CD4-positive, alpha-beta T cell treated with Interleukin-6 for 4 hours (primary cell): ENCODE results near the gene ZNF778.
"Not testable (repeated sequence)": the region's sequence is repeated elsewhere in the genome, so short reads cannot be mapped to it uniquely, and the experiment has no call there.

Source experiments
- DNase-seq: peaks from one replicate; pipeline ENCODE4 v3.0.0-alpha.2; 2020; ENCODE audit warnings: mixed read lengths

ZNF778 gene

DNA sequence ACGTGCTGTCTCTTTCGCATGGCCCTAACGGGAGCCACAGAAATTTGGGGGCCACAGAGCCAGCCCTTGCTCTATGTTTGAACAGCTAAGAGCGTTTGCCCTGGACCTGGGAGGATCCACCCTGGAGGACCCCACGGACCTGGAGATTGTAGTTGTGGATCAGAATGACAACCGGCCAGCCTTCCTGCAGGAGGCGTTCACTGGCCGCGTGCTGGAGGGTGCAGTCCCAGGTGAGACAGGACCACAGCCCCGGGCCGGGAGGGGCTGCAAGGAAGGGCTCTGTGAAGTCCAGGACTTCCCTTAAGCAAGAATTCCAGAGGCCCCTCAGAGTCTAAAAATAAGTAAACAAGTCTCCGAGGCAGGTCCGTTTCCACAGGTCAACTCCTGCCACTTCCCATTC is 34.0 kb upstream of the ZNF778 start:
- no peak for DNase-seq

DNA sequence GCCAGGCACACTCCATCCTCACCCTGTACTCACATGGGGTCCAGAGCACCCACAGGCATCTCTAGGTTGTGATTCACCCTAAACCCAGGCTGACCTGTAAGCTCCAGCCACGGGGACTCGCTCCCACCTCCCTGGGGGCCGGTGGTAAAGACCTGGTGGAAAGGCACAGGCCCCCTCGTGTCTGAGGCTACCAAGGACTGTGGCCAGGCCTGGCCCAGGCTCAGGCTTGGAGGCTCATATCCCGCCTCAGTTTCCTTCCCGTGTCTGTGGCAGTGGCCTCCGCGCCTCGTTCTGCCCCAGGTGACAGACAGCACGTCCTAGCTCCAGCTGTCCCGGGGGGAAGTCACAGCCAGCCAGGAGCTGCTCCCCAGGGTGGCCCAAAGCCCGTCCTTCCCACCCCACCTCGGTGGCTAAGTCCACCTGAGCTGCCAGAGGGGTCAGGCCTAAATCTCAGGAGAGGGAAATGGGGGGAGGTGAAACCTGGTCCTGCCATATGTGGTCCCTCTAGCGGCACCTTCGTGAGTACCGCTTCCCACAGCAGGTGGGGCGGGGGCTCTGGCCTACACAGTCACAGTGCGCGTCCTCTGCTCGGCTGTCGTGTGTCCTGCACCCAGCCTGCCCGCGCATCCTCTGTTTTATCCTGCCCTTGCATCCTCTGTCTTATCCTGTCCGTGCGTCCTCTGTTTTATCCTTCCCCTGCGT is 33.4 kb upstream of the ZNF778 start:
- no peak for DNase-seq

DNA sequence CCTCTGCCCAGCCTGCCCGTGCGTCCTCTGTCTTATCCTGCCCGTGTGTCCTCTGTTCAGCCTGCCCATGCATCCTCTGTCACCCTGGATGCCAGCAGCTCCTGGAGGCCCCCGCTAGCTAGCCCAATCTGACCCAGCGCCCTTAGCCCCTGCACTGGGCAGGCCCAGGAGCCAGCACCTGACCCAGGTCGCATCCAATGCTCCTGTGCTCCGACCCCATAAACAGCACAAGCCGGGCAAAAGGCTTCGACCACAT is 32.9 kb upstream of the ZNF778 start:
- no peak for DNase-seq

DNA sequence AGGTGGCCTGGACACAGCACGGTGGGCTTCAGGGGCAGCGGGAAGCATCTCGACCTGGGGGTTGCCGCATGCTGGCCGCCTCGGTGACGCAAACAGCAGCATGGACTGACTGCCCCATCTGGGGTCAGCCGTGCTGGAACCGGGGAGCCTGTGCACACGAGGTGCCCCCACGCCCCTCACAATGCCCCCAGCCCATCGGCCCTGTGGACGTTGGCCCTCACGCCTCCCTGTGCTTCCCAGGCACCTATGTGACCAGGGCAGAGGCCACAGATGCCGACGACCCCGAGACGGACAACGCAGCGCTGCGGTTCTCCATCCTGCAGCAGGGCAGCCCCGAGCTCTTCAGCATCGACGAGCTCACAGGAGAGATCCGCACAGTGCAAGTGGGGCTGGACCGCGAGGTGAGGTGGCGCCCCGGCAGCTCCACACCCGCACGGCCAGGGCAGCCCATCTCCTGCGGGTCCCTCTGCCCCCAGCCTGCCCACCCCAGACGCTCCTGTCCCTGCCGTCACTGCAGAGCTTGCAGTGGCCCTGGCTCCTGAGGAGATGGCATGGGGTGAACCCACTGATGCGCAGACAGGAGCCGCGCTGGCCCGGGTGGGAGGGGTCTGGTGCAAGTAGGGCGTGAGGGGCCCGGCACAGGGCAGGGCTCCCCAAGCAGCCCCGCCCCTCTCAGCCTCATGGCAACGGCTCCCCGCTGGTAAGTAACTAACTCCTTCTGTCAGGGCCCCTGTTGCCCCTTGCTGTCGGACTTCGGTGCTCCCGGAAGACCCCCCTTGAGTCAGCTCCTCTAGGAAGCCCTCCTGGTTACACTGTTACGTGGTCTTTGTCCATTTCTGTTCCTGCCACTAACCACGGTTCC is 32.3 kb upstream of the ZNF778 start:
- no peak for DNase-seq

DNA sequence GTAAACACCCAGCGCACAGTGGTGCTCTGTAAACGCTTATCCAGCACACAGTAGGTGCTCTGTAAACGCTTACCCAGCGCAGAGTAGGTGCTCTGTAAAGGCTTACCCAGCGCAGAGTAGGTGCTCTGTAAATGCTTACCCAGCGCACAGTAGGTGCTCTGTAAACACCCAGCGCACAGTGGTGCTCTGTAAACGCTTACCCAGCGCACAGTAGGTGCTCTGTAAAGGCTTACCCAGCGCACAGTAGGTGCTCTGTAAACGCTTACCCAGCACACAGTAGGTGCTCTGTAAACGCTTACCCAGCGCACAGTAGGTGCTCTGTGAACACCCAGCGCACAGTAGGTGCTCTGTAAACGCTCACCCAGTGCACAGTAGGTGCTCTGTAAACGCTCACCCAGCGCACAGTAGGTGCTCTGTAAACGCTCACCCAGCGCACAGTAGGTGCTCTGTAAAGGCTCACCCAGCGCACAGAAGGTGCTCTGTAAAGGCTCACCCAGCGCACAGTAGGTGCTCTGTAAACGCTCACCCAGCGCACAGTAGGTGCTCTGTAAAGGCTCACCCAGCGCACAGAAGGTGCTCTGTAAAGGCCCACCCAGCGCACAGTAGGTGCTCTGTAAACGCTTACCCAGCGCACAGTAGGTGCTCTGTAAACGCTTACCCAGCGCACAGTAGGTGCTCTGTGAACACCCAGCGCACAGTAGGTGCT is 31.5 kb upstream of the ZNF778 start:
- not testable (repeated sequence) for DNase-seq

DNA sequence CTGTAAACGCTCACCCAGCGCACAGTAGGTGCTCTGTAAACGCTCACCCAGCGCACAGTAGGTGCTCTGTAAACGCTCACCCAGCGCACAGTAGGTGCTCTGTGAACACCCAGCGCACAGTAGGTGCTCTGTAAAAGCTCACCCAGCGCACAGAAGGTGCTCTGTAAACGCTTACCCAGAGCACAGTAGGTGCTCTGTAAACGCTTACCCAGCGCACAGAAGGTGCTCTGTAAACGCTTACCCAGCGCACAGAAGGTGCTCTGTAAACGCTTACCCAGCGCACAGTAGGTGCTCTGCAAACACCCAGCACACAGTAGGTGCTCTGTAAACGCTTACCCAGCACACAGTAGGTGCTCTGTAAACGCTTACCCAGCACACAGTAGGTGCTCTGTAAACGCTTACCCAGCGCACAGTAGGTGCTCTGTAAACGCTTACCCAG is 30.9 kb upstream of the ZNF778 start:
- DNase-seq, result not testable (repeated sequence)

DNA sequence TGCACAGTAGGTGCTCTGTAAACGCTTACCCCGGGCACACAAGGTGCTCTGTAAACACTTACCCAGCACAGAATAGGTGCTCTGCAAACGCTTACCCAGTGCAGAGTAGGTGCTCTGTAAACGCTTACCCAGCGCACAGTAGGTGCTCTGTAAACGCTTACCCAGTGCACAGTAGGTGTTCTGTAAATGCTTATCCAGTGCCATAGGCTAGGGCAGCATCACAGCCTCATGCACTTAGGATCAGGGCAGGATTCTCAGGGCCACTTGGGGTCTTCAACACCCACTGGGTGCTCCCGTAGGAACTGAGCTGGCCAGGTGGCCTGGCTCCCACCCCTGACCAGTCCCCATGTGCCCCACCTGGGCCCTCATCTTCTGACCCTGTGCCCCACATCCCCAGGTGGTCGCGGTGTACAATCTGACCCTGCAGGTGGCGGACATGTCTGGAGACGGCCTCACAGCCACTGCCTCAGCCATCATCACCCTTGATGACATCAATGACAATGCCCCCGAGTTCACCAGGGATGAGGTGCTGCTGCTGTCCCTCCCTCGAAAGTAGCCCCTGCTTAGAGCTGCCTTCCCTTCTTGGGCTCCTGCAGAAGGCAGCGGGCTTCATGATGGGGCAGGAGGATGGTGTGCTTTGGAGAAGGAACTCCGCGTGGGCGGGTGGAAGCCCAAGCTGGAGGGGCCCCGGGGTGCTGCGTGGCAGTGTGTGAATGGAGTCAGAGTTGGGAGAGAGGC is 30.3 kb upstream of the ZNF778 start:
- DNase-seq, result no peak

DNA sequence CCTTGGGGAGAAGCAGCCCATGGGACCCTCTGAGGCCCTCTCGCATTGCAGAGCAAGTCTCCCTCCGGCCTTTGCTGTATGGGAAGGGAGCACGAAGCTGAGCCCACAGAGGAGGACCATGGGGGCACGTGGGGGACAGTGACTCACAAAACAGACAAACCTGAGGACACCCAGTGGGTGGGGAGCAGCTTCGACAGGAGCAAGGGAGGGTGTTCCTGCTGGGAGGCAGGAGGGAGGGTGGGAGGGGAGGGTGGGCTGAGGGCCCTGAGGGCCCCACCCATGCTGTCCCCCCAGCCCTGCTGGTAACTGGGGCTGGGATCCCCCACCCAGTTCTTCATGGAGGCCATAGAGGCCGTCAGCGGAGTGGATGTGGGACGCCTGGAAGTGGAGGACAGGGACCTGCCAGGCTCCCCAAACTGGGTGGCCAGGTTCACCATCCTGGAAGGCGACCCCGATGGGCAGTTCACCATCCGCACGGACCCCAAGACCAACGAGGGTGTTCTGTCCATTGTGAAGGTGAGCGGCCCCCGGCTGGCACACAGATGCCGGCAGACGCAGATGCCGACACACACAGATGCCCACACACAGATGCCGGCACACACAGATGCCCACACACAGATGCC is 29.6 kb upstream of the ZNF778 start:
- DNase-seq, result no peak

DNA sequence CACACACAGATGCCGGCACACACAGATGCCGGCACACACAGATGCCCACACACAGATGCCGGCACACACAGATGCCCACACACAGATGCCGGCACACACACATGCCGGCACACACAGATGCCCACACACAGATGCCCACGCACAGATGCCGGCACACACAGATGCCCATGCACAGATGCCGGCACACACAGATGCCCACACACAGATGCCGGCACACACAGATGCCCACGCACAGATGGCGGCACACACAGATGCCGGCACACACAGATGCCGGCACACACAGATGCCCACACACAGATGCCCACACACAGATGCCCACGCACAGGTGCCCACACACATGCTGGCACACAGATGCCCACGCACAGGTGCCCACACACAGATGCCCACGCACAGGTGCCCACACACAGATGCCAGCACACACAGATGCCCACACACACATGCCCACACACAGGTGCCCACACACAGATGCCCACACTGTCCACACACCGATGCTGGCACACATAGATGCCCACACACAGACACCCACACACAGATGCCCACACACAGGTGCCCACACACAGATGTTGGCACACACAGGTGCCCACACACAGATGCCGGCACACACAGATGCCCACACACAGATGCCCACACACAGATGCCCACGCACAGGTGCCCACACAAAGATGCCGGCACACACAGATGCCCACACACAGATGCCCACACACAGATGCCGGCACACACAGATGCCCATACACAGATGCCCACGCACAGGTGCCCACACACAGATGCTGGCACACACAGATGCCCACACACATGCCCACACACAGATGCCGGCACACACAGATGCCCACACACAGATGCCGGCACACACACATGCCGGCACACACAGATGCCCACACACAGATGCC is 28.8 kb upstream of the ZNF778 start:
- DNase-seq, result not testable (repeated sequence)

DNA sequence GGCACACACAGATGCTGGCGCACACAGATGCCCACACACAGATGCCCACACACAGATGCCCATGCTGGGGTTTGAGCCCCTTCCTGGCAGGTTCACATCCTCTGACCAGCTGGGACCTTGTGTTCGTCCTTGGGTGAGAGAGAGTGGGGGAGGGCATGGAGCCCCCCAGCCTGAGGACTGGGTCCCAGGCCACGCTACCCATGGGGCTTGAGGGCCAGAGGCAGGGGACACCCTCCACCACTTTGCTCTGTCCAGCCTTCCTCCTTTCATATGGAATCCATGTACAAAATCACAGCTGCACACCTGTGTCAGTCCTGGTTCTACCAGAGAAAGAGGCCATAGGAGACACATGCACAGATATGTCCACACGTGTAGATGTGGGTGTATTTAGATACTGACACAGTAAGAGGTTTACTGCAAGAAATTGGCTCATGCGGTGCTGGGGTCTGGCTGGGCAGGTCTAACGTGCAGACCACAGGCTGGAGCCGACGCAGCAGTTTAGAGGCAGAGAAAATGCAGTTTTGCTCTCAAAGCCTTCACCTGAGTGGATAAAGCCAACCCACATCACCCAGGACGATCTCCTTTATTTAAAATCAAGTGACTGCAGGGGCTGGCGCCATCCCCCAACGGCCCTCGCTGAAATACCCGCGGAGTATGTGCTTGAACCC is 28.0 kb upstream of the ZNF778 start:
- DNase-seq, result no peak

DNA sequence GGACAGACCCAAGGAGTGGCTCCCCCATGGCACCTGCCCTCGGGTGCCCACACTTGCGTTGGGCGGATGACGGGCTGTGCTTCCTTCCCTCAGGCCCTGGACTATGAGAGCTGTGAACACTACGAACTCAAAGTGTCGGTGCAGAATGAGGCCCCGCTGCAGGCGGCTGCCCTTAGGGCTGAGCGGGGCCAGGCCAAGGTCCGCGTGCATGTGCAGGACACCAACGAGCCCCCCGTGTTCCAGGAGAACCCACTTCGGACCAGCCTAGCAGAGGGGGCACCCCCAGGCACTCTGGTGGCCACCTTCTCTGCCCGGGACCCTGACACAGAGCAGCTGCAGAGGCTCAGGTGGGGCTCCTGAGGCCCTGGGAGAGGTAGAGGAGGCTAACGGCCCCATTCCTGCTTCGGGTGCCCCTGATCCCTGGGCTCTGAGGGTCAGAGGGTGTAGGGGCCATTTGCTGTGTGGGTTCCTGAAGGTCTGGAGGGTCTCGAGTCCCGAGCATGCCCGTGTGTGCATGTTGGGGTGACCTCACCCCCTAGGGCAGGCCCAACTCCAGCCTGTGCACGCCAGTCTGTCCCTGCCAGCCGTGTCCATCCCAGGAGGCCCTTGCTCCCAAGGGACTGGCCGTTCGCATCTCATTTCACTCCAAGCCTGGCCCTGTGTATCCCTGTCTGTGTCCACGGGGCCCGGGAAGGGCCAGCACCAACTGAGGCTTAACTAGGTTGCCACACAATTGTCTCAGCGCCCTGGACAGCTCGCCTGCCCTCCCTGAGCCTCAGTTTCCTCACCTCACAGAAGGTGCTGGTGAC is 27.1 kb upstream of the ZNF778 start:
- no peak for DNase-seq

DNA sequence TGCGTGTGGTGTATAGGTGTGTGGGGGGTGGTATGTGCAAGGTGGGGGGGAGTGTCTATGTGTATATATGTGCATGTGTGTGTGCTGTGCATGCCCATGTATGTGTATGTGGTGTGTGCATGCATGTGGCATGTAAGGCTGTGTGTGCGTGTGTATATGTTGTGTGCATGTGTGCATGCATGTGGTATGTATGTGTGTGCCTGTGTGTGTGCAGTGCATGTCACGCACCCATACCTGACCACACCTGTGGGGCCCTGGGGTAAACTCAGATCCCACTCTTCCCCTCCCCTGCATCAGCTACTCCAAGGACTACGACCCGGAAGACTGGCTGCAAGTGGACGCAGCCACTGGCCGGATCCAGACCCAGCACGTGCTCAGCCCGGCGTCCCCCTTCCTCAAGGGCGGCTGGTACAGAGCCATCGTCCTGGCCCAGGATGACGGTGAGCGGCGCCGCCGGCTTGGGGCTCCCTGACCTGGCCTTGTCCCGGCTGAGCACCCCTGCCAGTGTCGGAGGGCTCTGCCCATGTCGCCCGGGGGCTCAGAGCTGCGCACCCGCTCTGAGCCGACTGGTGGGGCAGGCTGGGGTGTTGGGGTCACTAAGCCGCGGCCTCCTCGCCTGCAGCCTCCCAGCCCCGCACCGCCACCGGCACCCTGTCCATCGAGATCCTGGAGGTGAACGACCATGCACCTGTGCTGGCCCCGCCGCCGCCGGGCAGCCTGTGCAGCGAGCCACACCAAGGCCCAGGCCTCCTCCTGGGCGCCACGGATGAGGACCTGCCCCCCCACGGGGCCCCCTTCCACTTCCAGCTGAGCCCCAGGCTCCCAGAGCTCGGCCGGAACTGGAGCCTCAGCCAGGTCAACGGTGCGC is 26.2 kb upstream of the ZNF778 start:
- DNase-seq, result no peak

DNA sequence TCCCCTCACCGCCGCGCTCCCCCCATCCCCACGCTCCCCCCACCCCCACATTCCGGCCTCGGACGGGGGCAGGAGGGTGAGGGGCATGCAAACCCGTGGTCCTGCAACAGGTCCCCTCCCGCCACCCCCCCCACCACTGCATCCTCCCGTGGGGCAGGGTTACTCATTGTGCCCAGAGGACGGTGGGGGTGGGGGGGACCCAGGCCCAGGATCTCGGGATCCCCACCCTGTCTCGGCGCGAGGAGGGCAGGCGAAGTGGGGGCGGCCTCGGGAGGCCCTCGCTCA is 25.7 kb upstream of the ZNF778 start:
- DNase-seq, result no peak

DNA sequence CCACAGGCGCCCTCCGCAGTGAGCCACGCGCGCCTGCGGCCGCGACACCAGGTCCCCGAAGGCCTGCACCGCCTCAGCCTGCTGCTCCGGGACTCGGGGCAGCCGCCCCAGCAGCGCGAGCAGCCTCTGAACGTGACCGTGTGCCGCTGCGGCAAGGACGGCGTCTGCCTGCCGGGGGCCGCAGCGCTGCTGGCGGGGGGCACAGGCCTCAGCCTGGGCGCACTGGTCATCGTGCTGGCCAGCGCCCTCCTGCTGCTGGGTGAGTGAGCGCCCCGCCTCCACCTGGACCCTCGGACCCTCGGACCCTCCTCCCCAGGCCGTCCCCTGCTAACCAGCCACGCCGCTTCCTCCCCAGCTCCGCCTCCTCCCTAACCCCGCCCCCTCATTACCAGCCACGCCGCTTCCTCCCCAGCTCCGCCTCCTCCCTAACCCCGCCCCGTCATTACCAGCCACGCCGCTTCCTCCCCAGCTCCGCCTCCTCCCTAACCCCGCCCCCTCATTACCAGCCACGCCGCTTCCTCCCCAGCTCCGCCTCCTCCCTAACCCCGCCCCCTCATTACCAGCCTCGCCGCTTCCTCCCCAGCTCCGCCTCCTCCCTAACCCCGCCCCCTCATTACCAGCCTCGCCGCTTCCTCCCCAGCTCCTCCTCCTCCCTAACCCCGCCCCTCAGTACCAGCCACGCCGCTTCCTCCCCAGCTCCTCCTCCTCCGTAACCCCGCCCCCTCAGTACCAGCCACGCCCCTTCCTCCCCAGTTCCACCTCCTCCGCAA is 25.1 kb upstream of the ZNF778 start:
- peak; percentile 83 for DNase-seq

DNA sequence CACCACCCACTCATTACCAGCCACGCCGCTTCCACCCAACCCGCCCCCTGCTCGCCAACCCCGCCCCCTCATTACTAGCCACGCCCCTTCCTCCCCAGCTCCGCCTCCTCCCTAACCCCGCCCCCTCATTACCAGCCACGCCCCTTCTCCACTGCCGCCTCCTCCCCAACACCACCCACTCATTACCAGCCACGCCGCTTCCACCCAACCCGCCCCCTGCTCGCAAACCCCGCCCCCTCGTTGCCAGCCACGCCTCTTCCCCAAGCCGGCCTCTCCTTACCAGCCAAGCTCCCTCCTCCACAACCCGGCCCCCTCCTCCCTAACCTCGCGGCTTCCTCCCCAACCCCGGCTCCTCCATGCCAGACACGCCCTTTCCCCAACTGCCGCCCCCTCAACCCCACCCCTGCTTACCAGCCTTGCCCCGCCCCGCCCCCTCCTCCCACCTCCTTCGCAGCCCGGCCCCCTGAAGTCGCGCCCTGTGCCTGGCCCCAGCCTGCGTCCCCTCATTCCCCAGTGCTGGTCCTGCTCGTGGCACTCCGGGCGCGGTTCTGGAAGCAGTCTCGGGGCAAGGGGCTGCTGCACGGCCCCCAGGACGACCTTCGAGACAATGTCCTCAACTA is 24.4 kb upstream of the ZNF778 start:
- peak; percentile 59 for DNase-seq

DNA sequence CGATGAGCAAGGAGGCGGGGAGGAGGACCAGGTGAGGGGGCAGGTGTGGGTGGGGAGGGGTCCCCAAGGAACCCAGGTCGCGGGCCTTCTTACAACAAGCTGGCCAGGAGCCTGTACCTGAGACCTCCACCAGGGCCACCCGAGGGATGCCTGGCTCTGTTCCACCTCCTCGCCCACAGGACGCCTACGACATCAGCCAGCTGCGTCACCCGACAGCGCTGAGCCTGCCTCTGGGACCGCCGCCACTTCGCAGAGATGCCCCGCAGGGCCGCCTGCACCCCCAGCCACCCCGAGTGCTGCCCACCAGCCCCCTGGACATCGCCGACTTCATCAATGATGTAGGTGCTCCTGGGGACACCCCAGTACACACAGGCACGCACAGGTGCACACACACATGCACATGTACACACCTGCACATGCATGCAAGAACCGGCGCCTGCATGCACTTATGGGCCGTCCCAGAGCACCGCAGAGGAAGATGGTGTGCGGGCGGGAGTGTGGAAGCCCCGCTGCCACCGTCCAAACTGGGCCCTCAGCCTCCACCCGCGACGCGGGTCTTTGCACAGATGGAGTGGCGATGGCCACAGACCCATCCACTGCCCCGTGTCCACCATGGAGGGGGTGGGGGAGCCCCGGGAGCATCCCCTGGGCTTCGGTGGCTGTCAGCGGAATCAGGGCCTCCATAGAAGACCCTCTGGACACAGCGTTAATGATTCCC is 23.8 kb upstream of the ZNF778 start:
- DNase-seq, result no peak
